NCI-H187 (cell line): ENCODE measurements around the gene CCDC169.

Experiments
- DNase-seq, 2 experiments: peaks; one replicate each; lab custom pipeline; 2025; lab: John Stamatoyannopoulos, UW

Gene CCDC169

GRCh38 chr13:36242761-36243160 lies 54.9 kb downstream of the CCDC169 start:
- DNase-seq, result no peak

DNA sequence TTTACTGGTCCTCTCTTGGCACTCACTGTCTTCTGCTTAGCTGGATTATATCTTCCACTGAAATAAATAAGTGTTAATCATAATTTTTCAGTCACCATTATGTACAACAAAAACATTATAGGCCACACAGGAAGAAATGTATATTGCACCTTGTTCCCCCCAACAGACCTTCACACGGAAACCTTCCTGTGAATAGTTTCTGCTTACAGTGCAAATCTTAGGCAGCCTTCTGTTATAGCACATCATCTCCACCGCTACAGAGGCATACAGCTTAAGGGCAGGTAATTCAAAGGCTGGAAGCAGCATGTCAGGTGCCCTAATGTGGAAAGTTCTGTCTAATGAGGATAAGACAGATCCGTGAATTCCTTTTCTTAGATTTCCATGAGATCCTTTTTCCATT lies 66.4 kb downstream of the CCDC169 start:
- DNase-seq, result no peak

- DNase-seq, result no peak
These were observed 72.9 kb downstream of the CCDC169 start for GRCh38 chr13:36224730-36225129.

DNA sequence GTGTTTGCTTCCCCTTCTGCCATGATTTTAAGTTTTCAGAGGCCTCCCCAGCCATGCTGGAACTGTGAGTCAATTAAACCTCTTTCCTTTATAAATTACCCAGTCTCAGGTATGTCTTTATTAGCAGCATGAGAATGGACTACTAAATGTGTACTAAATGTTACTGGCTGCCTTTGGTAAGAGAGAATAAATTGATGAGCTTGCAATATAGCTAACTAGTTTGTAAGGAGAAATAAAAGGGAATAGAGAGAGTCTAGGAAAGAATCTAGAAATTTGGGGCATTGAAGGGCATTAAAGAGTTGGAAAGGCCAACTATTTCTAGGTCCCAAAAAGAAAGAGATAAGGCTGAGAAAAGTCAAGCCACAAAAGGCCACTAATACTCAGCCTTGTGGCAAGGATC lies 77.7 kb downstream of the CCDC169 start:
- no peak for DNase-seq

DNA sequence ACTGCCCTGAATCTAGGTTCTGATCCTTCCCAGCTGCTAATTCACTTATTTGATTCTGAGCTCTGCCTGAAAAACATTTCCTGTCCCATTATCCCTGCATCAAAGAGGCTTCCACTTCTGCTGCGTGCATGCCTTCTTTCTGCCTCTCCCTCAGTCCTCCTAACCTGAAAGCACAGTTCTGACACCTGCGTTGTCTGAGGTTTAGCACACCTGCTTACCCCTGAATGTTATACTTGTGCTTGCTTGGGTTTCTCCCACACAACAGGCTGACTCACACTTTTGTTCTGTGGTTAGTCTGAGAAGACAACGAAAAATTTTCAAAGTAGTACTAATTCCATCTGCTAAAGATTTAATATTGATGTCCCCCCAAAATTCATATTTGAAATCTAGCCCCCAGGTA lies 80.2 kb downstream of the CCDC169 start:
- DNase-seq, result no peak

- no peak for DNase-seq
These were observed 83.3 kb downstream of the CCDC169 start, which contains the start of gene SOHLH2 for GRCh38 chr13:36214163-36214921. Gene SOHLH2, minus strand, starts transcription at chr13:36214556. Its CDS starts 30 bp downstream, at chr13:36214526.

GRCh38 chr13:36212789-36213188 lies 84.8 kb downstream of the CCDC169 start:
- no peak for DNase-seq

DNA sequence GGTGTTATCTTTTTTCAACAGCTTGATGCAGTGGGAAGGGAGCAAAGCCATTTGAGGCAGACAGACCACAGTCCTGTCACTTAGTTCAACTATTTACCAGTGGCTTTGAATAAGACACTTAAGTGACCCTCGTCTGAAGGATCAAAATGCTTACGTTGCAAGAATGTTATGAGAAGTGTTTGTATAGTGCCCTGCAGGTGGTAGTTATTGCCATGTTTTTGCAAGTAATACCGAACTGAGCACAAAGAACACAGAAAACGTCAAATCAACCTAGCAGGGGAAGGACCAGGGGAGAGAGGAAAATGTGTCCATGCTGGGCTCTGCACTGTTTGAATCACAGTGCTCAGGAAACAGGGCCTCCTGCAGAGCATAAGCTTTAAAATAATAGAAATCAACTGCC lies 86.0 kb downstream of the CCDC169 start:
- no peak for DNase-seq

- DNase-seq, result no peak
These were observed 86.9 kb downstream of the CCDC169 start for GRCh38 chr13:36210738-36211137.

DNA sequence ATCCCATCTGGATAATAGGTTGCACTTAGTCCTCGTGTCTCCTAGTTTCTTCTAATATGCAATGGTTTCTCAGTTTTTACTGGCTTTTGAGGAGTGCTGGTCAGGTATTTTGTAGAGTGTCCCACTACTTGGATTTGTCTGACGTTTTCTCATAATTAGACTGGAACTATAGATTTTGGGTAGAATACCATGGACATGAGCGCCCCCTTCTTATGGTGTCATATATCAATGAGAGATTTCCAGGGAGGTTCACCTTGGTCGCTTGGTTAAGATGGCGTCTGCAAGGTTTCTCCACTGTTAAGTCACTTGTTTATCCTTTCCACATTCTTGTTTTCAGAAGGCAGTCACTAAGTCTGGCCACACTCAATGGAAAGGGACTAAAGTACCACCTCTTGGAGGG lies 89.9 kb downstream of the CCDC169 start:
- no peak for DNase-seq

DNA sequence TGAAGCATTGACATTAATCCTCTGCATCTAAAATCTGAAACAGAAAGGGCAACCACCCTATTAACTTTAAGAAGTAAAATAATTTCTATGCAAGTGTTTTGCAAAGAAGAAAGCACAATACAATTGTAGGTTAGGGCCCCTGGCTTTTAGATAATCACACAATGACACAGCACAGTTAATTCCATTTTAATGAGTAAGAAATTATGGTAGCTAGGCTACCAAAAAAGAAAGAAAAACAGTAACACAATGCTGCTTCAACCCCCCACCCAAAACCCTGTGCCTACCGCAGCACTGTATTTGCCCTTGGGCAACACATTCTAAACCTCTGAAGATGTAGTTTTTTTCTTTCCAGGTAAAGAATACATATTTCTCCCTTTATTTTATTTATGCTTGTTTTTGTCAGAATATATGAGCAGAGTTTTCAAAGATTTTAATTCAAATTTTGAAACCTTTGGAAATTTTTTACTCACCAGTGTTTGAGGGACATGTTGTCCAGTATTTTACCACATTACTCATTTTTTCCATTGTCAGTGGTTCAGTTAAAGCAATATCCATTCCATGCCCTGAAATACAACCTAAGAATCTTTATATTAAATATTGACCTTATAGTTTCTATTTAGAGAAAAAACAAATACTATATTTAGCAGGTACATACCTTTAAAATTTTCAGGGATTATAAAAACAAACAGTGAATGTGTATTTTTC lies 104.3 kb downstream of the CCDC169 start:
- DNase-seq, result no peak

- DNase-seq, result no peak
These were observed 105.4 kb downstream of the CCDC169 start for GRCh38 chr13:36192166-36192565.

- DNase-seq, result no peak
These were observed 106.8 kb downstream of the CCDC169 start for GRCh38 chr13:36190771-36191170.

DNA sequence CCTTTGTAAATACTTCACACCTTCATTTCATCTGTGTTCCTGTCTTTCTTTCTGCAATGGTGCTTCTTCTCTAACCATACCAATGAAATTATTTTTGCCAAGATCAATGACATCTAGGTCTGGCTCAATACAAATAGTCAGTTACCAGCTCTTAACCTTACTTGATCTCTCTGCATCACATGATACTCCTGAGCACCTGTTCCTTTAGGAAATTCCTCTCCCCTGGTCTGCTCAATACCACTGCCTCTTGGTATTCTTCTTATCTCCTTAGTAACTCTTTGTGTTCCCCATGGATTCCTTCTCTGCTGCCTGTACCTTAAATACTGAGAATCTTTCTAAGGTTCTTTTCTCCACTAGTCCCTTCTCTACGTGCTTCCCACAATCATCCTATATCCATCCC lies 109.2 kb downstream of the CCDC169 start:
- DNase-seq, result no peak

DNA sequence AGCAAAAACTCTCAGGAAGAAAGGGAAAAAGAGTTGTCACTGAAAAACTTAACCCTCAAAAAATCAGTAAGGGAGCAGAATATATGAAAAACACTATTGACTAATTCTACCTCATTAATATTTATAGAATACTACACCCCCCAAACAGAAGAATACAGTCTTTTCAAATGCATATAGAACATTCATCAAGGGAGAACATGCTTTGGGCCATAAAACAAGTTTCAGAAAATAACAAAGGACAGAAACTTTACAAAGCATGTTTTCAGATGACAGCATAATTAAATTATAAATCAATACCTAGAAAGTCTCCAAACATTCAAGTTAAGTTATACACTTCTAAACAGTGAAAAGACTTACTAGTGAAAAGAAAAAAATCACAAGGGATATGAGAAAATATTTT lies 113.7 kb downstream of the CCDC169 start:
- no peak for DNase-seq
